CD4-positive, alpha-beta T cell treated with Interferon alpha-2 for 1 hour (primary cell): Measurements from ENCODE around the gene TMEM151B.

Experiments used
- DNase-seq, 2 donors: peaks; one replicate each; pipeline ENCODE4 v3.0.0-alpha.2; 2020 to 2022

Gene TMEM151B

GRCh38 chr6:44233567-44234100 is 36.6 kb upstream of the TMEM151B start:
- no peak for DNase-seq

GRCh38 chr6:44234101-44235025 is 35.9 kb upstream of the TMEM151B start:
- no peak for DNase-seq

GRCh38 chr6:44235269-44235668 is 35.0 kb upstream of the TMEM151B start:
- no peak for DNase-seq

GRCh38 chr6:44235891-44236516 is 34.2 kb upstream of the TMEM151B start:
- no peak for DNase-seq

- DNase-seq: peak; percentile 81 to 83
Observed at GRCh38 chr6:44237021-44237812, 33.0 kb upstream of the TMEM151B start.

- peak; percentile 76 to 84 for DNase-seq
Observed at GRCh38 chr6:44237813-44238433, 32.3 kb upstream of the TMEM151B start.

- no peak for DNase-seq
Observed at GRCh38 chr6:44238687-44239350, 31.4 kb upstream of the TMEM151B start.

GRCh38 chr6:44243345-44243744 is 26.9 kb upstream of the TMEM151B start:
- DNase-seq: no peak

GRCh38 chr6:44245391-44245911 is 24.8 kb upstream of the TMEM151B start:
- DNase-seq: no peak

GRCh38 chr6:44245912-44246662 is 24.2 kb upstream of the TMEM151B start:
- peak; percentile 85 to 89 for DNase-seq

GRCh38 chr6:44246663-44247337 is 23.4 kb upstream of the TMEM151B start, which contains the start of gene HSP90AB1:
TSS of gene HSP90AB1 (plus strand) at chr6:44247101. CDS start at chr6:44248630, 1,529 bp downstream.
- peak; percentile 98 to 99 for DNase-seq

- peak; percentile 84 to 90 for DNase-seq
Observed at GRCh38 chr6:44247338-44248302, 22.6 kb upstream of the TMEM151B start.

- DNase-seq: no peak
Observed at GRCh38 chr6:44248579-44248978, 21.7 kb upstream of the TMEM151B start.

- no peak for DNase-seq
Observed at GRCh38 chr6:44249082-44249748, 21.0 kb upstream of the TMEM151B start.

- no peak for DNase-seq
Observed at GRCh38 chr6:44250067-44250717, 20.1 kb upstream of the TMEM151B start.

- DNase-seq: no peak
Observed at GRCh38 chr6:44250718-44251123, 19.5 kb upstream of the TMEM151B start.

- no peak for DNase-seq
Observed at GRCh38 chr6:44251576-44252524, 18.4 kb upstream of the TMEM151B start.
